GDM1 (cell line): ENCODE results near the gene BAIAP2L2.

Source experiments
- DNase-seq: peaks from one replicate; lab custom pipeline; 2025; lab: John Stamatoyannopoulos, UW

The BAIAP2L2 gene

GRCh38 chr22:38107692-38108515, 2.6 kb downstream of the BAIAP2L2 start:
- DNase-seq = no peak

- DNase-seq = no peak
These were observed 3.5 kb downstream of the BAIAP2L2 start for GRCh38 chr22:38106814-38107578.

- DNase-seq = no peak
These were observed 6.4 kb downstream of the BAIAP2L2 start for GRCh38 chr22:38104084-38104483.

GRCh38 chr22:38103641-38104040, 6.8 kb downstream of the BAIAP2L2 start:
- DNase-seq = no peak

GRCh38 chr22:38098410-38099249, 11.9 kb downstream of the BAIAP2L2 start:
- no peak for DNase-seq

- DNase-seq = no peak
These were observed 12.7 kb downstream of the BAIAP2L2 start for GRCh38 chr22:38097557-38098409.

- no peak for DNase-seq
These were observed 13.4 kb downstream of the BAIAP2L2 start for GRCh38 chr22:38097058-38097457.

- no peak for DNase-seq
These were observed 21.0 kb downstream of the BAIAP2L2 start for GRCh38 chr22:38089474-38089851.

- no peak for DNase-seq
These were observed 21.6 kb downstream of the BAIAP2L2 start for GRCh38 chr22:38088629-38089473.

GRCh38 chr22:38087855-38088254, 22.6 kb downstream of the BAIAP2L2 start:
- DNase-seq = no peak

GRCh38 chr22:38086942-38087341, 23.5 kb downstream of the BAIAP2L2 start:
- no peak for DNase-seq

GRCh38 chr22:38086001-38086845, 24.3 kb downstream of the BAIAP2L2 start:
- DNase-seq = no peak

GRCh38 chr22:38085501-38085900, 25.0 kb downstream of the BAIAP2L2 start:
- no peak for DNase-seq

GRCh38 chr22:38085056-38085455, 25.4 kb downstream of the BAIAP2L2 start:
- DNase-seq = no peak

GRCh38 chr22:38083931-38084631, 26.4 kb downstream of the BAIAP2L2 start, which contains the start of gene SLC16A8:
TSS of gene SLC16A8 (minus strand) at chr22:38084184. CDS start at chr22:38082873, 1,311 bp downstream.
- no peak for DNase-seq

GRCh38 chr22:38082986-38083710, 27.3 kb downstream of the BAIAP2L2 start:
- no peak for DNase-seq

GRCh38 chr22:38081941-38082828, 28.3 kb downstream of the BAIAP2L2 start:
- no peak for DNase-seq
